Measurements from ENCODE around the gene CLTC. TPM values are rescaled to one million over a fixed set of nuclear protein-coding genes. Genes with fewer than 3 reads are reported as not detected.
A peak's percentile ranks its signal among the peaks of the same experiment; 100 is the strongest.

The CLTC gene
- total RNA-seq, 1 experiment from 2014 or later, result 254 TPM

DNA sequence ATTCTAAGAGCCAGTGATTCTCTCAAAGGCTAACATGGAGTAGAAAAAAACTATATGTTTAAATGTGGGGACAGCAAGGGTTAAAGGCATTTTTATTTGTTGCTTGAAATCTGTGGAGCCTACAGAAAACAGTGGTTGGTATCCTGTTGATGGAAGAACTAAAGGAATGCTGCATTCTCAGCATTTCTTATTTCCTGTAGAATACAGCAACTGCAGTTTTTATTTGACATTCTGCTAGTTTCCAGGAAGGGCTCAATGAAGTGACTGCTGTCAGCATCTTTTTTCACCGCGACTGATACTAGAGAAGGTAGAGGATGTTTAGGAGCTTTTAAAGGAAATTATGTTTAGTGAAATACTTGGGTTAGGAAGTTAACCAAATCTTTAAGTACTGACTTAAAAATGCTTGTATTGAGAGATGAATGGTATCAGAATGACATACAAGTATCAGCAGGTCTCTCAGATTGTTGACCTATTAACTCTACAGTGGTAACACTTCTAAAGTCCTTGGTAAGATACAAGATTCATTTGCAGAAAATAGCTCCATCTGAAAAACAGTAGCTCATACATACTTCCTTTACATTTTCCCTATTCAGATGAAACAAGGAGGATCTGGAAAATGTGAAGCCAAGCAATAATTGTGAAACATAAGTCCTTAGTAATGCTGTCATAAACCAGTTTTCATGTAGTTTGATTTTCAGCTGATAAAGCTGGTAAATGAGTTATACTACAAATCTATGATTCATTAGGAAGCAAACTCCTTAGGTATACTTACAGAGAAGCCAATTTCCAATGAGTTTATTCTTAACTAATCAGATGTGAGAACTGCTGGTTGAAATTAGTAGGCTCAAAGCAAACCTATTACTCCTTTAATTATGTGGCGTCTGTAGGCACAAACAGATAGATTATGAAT is 15.2 kb downstream of the CLTC start:
- Histone ChIP-seq H4K8ac (replicated peaks; ENCODE audit: insufficient read length, low read depth, low read length) (no peak overlapping the region), H2BK5ac (ENCODE audit: insufficient read length, low read length) (no peak overlapping the region), H3K4ac (ENCODE audit: low read depth, low read length) (no peak overlapping the region), H2AK5ac (ENCODE audit: insufficient read length, low read length) (no peak overlapping the region), H2BK20ac (ENCODE audit: low read depth, low read length, poor library complexity, severe bottlenecking) (no peak overlapping the region), H3K79me1 (ENCODE audit: insufficient read depth, low read depth, low read length, poor library complexity, severe bottlenecking) (peaks cover 11% of the 10 kb centered on the region), H3K23ac (ENCODE audit: insufficient read length, low read depth, low read length) (no peak overlapping the region), H3K9me3 (ENCODE audit: control insufficient read depth, low read depth, low read length) (no peaks in the 10 kb centered on the region), H4K20me1 (ENCODE audit: control insufficient read depth, insufficient read depth, insufficient read length) (no peaks in the 10 kb centered on the region), H3K4me2 (ENCODE audit: insufficient read depth, insufficient read length, low read length) (no peak overlapping the region), H3K9ac (ENCODE audit: extremely low read depth, insufficient read length, low read length) (no peak overlapping the region), H4K5ac (ENCODE audit: insufficient read length, low read depth, low read length) (no peak overlapping the region), H4K91ac (ENCODE audit: insufficient read length, low read depth, low read length) (no peak overlapping the region), H3K4me1 (ENCODE audit: insufficient read depth, low read length) (no peaks in the 10 kb centered on the region; the same call in 1 of the 2 replicates), H3K18ac (ENCODE audit: insufficient read length, low read depth, low read length) (no peak overlapping the region), H3K79me2 (ENCODE audit: insufficient read depth, low read length) (peaks cover 42% of the 10 kb centered on the region; the same call in 1 of the 2 replicates), H2BK12ac (ENCODE audit: insufficient read length, low read depth, low read length) (no peak overlapping the region), H2AFZ (ENCODE audit: low read length) (no peak overlapping the region), H3K27ac (ENCODE audit: insufficient read length, low read depth, low read length) (no peak overlapping the region), H3K14ac (ENCODE audit: insufficient read depth, low read length) (no peak overlapping the region), H3T11ph (ENCODE audit: low read length) (no peak overlapping the region), H2BK120ac (ENCODE audit: low read depth, low read length, poor library complexity, severe bottlenecking) (no peak overlapping the region), H3K27me3 (ENCODE audit: insufficient read depth, low read length) (no peaks in the 10 kb centered on the region), H3K56ac (ENCODE audit: insufficient read length, low read depth, low read length) (no peak overlapping the region), H2BK15ac (ENCODE audit: low read depth, low read length) (no peak overlapping the region), H3K23me2 (ENCODE audit: insufficient read length, low read depth, low read length, poor library complexity, severe bottlenecking) (no peaks in the 10 kb centered on the region)
- DNase-seq, result no peak
- Mint-ChIP-seq H3K4me1 (peaks cover 8 to 11% of the 10 kb centered on the region in 2 experiments), H3K36me3 (ENCODE audit: insufficient read depth in 1 of 3, low read depth in 3 of 3) (peaks cover 8 to 15% (median 14%) of the 10 kb centered on the region in 3 experiments; a peak in 6 of 7 replicates), H3K4me3 (no peak overlapping the region), H3K9me3 (no peaks in the 10 kb centered on the region), H3K27ac (peak overlapping the region; percentile 20 to 81 (median 62); a peak in 5 of 7 replicates), H3K27me3 (ENCODE audit: low read depth) (no peaks in the 10 kb centered on the region)
- TF ChIP-seq, protein P1, sequence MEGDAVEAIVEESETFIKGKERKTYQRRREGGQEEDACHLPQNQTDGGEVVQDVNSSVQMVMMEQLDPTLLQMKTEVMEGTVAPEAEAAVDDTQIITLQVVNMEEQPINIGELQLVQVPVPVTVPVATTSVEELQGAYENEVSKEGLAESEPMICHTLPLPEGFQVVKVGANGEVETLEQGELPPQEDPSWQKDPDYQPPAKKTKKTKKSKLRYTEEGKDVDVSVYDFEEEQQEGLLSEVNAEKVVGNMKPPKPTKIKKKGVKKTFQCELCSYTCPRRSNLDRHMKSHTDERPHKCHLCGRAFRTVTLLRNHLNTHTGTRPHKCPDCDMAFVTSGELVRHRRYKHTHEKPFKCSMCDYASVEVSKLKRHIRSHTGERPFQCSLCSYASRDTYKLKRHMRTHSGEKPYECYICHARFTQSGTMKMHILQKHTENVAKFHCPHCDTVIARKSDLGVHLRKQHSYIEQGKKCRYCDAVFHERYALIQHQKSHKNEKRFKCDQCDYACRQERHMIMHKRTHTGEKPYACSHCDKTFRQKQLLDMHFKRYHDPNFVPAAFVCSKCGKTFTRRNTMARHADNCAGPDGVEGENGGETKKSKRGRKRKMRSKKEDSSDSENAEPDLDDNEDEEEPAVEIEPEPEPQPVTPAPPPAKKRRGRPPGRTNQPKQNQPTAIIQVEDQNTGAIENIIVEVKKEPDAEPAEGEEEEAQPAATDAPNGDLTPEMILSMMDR (conservative IDR thresholded peaks at IDR 0.05), result no peak
- WGBS (ENCODE audit: extremely low coverage, insufficient read length, low lambda C conversion rate), result no CpG with 5 or more reads among the region's 3 CpGs

All from H9 (cell line).